Right lobe of liver (tissue), 4 donors: ENCODE results near the gene EOGT.

Experiments used
- CTCF ChIP-seq, 4 donors: fragments of 200-600 bp in 3 of 4; fragments of 450-650 bp in 1 of 4; IDR thresholded peaks; one replicate each; pipeline versions ENCODE4 v1.5.1 to v1.8.0; 2016 to 2022; ENCODE audit warnings: antibody characterized with exemption in 4 of 4, mild to moderate bottlenecking in 2 of 4
- POLR2A ChIP-seq: fragments of 450-650 bp; IDR thresholded peaks from one replicate; pipeline ENCODE4 v1.6.1; 2017; ENCODE audit warnings: antibody characterized with exemption, mild to moderate bottlenecking
- donor health status: DM: no; HTN: no; CAD: no.
- donor health status: DM: no; HTN: no; CAD: no.
- donor health status: DM: no; HTN: yes; CAD: no.

GRCh38 chr3:69005791-69006482 is 7.5 kb downstream of the EOGT start:
- TF ChIP-seq CTCF (IDR thresholded peaks at IDR 0.05): no peak
- TF ChIP-seq POLR2A: no peak
